ENCODE results near the gene MBOAT1.

The MBOAT1 gene

DNA sequence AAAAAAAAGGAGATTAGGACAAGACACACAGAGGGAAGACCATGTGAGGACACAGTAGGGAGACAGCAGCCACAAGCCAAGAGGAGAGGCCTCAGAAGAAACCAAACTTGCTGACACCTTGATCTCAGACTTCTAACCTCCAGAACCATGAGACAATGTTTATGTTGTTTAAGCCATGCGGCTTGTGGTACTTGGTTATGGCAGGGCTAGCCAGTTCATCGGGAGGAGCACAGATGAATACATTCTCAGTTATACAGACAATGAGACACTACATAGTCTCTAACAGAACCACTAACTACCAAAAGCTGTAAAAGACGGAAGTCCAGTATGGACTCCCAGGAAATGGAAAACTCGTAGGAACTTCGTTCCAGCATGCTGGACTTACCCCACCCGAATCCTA is 116.8 kb downstream of the MBOAT1 start:
- no peak for ATAC-seq

DNA sequence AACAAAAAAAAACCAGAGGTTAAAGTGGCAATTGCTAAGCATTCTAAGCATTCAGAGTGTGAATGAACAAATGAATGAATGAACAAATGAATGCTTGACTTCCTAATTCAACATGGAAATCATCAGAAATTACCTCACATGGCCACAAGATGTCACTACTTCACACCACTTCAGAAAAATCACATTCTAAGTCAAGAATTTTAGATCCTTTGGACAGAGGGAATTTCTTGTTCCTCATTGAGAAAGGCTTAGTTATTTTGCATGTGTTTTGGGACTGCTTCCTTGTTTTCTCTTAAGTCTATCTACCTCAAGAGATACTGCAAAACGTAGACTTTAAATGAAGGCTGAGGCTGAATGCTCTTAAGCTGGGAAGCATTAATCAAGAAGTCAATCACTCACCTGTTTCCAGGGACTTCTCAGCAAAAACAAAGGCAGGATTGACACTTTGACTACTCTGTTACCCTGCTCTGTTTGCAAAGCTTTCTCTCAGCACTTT is 120.2 kb downstream of the MBOAT1 start:
- ATAC-seq = no peak

DNA sequence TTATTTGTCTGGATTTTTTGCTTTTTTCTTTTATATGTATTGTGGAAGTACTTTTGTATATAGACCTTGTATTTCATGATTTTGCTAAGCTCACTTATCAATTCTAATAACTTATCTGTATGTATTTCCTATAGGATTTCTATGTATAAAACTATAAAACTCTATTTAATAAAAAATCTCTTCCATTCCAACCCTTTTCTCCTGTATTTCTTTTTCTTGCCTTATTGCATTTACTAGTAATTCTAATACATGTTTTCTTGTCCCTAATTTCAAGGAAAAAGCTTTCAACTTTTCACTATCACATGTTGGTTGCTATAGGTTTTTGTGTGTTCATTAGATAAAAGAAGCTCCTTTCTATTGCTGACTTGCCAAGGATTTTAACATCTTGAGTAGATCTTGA is 125.3 kb downstream of the MBOAT1 start:
- no peak for ATAC-seq

DNA sequence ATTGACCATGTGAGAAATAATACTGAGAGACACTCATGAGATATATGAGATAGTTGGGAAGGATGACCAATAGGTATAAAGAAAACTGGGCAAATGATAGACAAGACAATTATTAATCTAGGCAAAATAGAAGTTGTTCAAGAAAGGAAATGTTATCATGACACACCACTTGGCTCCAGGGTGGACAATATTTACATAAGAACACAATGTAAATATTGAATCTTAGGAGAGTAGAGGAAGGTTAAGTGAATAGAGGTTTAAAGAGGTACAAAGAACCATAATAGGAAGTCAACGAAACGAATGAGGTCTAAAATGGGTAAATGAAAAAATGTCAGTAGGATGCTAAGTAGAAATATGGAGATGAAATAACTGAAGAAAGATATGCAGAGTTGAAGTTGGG is 126.5 kb downstream of the MBOAT1 start:
- no peak for ATAC-seq

DNA sequence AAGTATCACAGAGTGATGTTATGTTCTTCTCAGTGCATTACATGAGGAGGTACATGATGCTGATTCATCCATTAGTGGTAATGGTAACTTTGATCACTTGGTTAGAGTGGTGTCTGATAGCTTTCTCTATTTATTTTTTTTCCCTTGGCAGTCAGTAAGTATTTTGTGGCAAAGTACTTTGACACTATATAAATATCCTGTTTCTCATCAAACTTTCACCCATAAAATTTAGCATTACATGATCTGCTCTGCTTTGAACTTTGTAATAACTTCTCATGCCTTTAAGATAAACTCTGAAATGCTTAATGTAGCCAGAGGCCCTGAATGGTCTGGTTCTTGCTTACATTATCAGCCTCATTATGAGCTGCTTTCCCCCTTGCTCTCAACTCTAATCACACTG is 127.9 kb downstream of the MBOAT1 start:
- no peak for ATAC-seq

DNA sequence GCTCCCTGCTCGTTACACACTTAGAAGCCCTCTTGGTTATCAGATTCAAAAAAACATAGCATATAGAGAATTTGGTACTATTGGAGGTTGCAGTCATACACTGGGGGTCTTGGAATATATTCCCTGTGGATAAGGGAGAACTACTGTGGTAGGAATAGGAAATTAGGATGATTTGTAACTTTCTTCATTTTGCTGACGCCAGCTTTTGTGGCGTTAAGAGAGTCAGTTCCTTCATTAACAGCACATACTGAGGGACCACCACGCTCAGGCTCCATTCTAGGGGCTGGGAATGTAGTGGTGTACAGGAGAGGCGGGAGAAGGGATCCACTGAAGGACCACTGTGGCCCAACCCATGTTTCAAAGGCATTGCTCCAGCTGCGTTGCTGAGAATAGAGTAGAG is 140.3 kb downstream of the MBOAT1 start:
- no peak for ATAC-seq

DNA sequence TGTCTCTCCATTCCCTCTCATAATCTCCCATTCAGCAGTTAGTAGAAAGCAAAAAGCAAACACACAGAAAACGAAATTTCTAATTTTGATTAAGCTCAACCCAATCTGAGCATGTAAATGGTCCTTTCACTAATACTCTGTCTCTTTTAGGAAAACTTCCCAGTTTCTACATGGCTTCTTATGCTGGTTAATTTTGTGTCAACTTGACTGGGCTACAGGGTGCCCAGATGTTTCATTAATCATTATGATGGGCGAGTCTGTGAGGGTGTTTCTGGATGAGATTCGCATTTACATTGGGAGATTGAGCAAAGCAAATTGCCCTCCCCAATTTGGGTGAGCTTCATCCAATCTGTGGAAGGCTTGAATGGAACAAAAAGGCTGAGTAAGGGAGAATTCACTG is 142.2 kb downstream of the MBOAT1 start:
- no peak for ATAC-seq

DNA sequence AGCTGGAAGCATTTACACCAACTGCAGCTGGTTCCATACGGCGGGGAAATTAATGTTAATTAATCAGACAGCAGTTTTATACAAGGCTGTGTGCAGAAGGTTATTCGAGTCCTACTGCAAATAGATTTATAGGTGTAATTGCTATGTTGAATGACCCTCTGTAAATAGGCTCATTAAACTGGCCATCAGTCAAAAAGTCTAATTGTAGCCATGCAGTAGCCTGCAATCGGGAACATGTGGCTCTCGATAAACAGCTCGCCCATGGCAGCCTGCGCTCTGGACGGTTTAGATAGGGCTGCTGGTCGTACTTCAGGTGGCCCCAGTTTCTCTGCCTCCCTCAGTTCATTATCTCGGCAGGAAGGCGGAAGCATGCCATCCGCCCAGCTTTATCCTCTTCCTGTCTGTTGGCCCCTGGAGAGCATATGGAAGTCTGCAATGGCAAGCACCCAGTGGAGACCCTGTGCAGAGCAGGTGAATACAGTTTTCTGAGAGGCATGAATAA is 143.2 kb downstream of the MBOAT1 start:
- ATAC-seq = no peak

DNA sequence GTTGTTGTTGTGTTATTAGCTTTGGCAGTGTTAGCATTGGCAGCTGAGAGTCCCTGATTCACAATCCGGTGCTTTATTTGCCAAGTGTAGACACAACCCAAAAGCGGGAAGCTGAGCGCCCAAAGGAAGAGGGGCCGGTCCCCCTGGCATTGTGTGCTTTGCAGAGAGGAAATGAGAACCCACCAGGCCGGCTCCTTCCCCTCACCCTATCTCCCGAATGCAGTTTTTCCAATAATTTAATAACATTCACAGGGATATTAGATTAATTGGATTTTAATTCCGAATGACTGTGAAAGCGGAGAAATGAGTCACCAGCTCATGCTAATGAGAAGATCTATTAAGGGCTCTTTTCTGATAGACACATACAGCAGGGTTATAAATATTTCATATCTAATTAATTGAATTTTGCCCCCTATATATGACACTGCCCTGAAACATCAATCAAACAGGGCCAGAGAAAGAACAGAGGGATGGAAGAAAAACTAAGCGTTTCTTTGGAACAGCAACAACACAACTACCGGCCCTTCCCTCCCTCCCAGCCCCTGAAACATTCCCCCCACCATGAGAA is 143.8 kb downstream of the MBOAT1 start:
- ATAC-seq = no peak

DNA sequence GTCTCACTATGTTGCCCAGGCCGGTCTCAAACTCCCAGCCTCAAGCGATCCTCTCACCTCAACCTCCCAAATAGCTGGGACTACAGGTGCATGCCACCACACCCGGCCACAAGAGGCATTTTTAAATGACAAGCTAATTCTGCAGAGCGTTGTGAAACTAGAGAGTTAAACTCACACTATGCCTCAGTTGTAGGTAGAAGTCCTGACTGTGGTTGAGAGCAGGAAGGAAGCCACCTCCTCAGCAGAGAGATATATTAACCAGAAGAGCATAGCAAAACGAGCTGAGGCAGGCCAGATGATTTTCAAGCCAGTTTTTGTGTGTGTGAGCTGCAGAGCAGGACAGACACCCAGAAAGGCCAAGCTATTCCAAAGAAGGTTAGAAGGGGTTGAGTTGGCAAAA is 150.3 kb downstream of the MBOAT1 start:
- no peak for ATAC-seq

DNA sequence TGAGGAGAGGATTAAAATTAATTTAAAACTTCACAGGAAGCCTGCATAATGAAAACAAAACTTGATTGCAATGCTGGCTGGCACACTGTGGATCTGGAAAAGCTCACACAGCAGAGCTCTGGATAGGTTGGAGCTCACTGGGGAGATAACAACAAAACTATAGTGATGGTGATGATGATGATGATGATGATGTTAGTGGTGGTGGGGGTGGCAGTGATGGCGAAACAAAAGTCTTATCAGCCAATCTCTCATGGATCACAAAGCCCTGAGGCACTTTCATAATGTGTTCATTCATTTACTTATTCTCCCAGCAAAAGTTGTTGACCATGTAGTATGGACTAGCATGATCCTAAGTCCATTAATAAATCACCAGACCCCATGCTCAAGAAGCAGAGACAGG is 152.0 kb downstream of the MBOAT1 start:
- no peak for ATAC-seq

DNA sequence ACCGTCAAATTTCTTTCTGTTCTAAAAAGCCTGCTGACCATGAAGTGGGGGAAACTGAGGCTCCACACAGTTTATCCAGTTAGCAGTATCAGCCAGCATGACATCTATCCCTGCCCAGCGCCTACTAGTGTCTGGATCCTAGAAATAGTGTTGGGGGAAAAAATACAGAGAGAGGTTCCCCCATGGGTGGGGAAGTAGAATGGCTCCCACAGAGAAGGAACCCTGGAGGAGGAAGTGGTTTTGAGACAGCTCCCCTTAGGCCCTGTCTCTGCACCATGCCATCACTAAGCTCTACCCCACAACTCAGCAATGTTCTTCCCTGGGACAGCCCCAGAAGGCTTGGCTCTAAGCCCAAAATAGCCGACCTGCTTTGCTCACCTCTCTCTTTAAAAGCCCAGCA is 153.4 kb downstream of the MBOAT1 start:
- ATAC-seq = no peak

DNA sequence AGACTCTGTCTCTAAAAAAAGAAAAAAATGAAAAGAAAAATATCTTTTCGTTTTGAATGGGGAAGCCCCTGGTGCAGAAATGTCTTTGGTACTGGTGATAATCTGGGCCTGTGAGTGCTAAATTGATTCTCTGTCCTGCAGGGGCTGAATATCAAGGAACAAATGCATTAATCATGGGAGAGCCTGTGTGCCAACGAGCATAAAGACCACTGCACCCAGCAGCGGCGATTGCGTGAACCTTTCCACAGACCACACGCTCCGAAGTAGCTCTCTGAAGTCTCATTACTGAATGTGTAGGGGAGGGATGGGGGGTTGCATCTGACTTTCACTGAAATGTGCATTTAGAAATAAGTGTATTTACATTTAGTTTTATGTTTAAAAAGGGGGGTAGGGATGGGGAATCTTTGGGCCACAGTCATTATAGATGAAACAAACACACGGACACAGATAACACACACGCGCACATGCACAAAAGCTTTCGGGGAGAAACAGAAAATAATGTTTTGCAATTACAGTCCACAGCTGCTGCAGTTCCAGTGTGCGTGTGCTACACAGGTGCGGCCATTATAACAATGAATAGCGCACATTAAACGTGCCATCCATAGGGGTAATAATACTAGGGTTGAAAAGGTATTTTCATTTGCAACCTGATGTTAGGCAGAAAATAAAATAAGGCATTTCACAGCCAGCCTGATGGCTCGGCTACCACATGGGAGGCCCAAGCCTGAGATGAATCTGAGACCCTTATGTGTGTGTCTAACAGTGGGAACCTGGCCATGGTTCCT is 154.0 kb downstream of the MBOAT1 start:
- ATAC-seq = no peak

DNA sequence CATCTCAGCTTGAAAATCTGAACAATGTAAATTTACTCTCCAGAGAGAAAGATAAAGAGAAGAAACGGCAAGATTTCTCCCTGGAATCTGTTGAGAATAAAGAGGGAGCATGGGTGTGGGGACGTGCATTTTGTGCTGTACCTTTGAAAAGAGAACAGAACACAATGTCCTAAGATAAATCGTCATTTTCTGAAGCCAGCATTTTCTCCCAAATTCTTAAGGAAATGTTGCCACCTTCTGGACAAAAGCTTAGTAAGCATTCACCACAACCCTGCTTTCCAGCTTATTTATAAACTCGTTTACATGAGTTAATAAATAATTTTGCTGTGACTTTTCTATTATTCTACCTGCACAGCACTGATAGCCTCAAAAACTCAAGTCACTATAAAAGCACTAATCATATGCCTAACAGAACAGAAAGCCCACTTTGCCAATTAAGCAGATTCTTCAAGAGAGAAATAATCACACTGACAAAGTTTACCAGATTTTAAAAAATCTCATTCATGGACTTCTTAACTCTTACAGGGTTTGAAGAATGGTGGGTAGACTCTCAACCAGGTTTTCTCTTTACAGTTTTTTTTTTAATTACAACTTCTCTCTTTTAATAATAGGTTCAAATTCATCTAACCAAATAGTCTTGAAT is 155.8 kb downstream of the MBOAT1 start:
- no peak for ATAC-seq

DNA sequence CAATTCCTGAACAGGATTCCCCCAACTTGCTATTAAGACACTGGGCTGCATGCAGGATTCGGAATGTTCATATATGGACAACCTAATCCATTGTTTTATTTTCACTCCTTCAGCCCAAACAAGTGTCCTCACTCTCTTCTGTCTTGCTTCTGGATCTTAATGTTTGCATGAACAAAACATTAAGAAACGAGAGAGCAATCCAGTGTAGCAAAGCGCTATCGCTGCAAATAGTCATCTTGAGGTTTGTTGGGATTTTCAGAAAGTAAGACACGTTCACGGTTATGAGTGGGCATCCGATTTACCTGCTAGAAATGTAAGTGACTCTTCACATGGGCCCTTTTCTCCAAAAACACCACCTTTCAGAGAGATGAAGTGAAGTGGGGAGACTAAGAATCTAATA is 156.4 kb downstream of the MBOAT1 start:
- no peak for ATAC-seq
